Renal pelvis (tissue), 4 donors: Measurements from ENCODE around the gene CDH4. TPM values are rescaled to one million over a fixed set of nuclear protein-coding genes. Genes with fewer than 3 reads are reported as not detected.

Experiments used
- DNase-seq: peaks from one replicate; pipeline ENCODE4 v3.0.0-alpha.2; 2013
- polyA plus RNA-seq, 3 donors: library from polyadenylated mRNA; unstranded; fragments of 120-200 nt; gene quantifications; one replicate each; pipeline ENCODE4 v1.2.1, GENCODE V29; 2013; ENCODE audit not compliant: insufficient read length in 3 of 3

CDH4 gene
- polyA plus RNA-seq, 3 donors = 8.4 to 9.5 (median 8.7) TPM

- no peak for DNase-seq
Observed at GRCh38 chr20:61733891-61734732, 482.1 kb downstream of the CDH4 start.

- no peak for DNase-seq
Observed at GRCh38 chr20:61734733-61735502, 482.9 kb downstream of the CDH4 start.

GRCh38 chr20:61735503-61735785 lies 483.4 kb downstream of the CDH4 start:
- DNase-seq = no peak

- no peak for DNase-seq
Observed at GRCh38 chr20:61736001-61736635, 484.1 kb downstream of the CDH4 start.

- DNase-seq = no peak
Observed at GRCh38 chr20:61736751-61737310, 484.8 kb downstream of the CDH4 start.

GRCh38 chr20:61737346-61737745 lies 485.3 kb downstream of the CDH4 start:
- DNase-seq = no peak

- no peak for DNase-seq
Observed at GRCh38 chr20:61737812-61738443, 485.9 kb downstream of the CDH4 start.

- DNase-seq = no peak
Observed at GRCh38 chr20:61738601-61739069, 486.6 kb downstream of the CDH4 start.

GRCh38 chr20:61739086-61739831 lies 487.2 kb downstream of the CDH4 start:
- no peak for DNase-seq

GRCh38 chr20:61739832-61740118 lies 487.7 kb downstream of the CDH4 start:
- DNase-seq = no peak

- DNase-seq = no peak
Observed at GRCh38 chr20:61742097-61742825, 490.2 kb downstream of the CDH4 start.

- no peak for DNase-seq
Observed at GRCh38 chr20:61743606-61744005, 491.5 kb downstream of the CDH4 start.

- no peak for DNase-seq
Observed at GRCh38 chr20:61744691-61745396, 492.8 kb downstream of the CDH4 start.

- DNase-seq = no peak
Observed at GRCh38 chr20:61745397-61746146, 493.5 kb downstream of the CDH4 start.

GRCh38 chr20:61746147-61746646 lies 494.1 kb downstream of the CDH4 start:
- DNase-seq = no peak

GRCh38 chr20:61746781-61747180 lies 494.7 kb downstream of the CDH4 start:
- DNase-seq = no peak

GRCh38 chr20:61748376-61748775 lies 496.3 kb downstream of the CDH4 start:
- no peak for DNase-seq

- DNase-seq = no peak
Observed at GRCh38 chr20:61749406-61750075, 497.5 kb downstream of the CDH4 start.
